ENCODE measurements around the gene RBMS3. TPM values are rescaled to one million over a fixed set of nuclear protein-coding genes. Genes with fewer than 3 reads are reported as not detected.

Gene RBMS3
- total RNA-seq, 1 donor: 81.1 TPM

DNA sequence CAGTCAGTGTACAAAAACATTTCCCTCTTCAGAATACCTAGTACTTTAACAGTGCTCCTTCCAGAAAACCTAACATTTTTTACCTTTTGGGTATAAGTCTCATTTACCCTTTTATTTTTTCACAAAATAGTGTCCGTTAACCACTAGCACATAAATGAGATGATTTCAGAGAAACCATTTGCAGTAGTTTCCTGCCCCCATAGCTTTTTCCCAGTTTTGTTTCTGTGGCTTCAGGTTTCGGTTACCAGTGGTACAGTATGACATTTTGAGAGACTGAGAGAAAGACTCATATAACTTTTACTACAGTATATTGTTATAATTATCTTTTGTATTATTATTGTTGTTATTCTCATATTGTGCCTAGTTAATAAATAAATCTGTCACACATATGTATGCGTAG is 6.2 kb upstream of the RBMS3 start:
- Histone ChIP-seq H3K27me3 (ENCODE audit: insufficient read depth, low read length) (no peaks in the 10 kb centered on the region), H3K79me2 (ENCODE audit: insufficient read depth, low read length) (no peaks in the 10 kb centered on the region), H2AFZ (ENCODE audit: low read length) (no peak overlapping the region), H3K27ac (ENCODE audit: low read depth, low read length) (no peak overlapping the region), H4K20me1 (ENCODE audit: insufficient read depth, low read length) (no peaks in the 10 kb centered on the region), H3K9me3 (ENCODE audit: low read depth, low read length) (no peaks in the 10 kb centered on the region), H3K4me1 (ENCODE audit: insufficient read depth, low read length) (peaks cover 7% of the 10 kb centered on the region), H3K4me2 (ENCODE audit: insufficient read depth, low read length) (no peak overlapping the region), H3K4me3 (ENCODE audit: insufficient read depth, low read length) (no peak overlapping the region), H3K36me3 (ENCODE audit: insufficient read depth, low read length) (no peaks in the 10 kb centered on the region)
- TF ChIP-seq, protein P1, sequence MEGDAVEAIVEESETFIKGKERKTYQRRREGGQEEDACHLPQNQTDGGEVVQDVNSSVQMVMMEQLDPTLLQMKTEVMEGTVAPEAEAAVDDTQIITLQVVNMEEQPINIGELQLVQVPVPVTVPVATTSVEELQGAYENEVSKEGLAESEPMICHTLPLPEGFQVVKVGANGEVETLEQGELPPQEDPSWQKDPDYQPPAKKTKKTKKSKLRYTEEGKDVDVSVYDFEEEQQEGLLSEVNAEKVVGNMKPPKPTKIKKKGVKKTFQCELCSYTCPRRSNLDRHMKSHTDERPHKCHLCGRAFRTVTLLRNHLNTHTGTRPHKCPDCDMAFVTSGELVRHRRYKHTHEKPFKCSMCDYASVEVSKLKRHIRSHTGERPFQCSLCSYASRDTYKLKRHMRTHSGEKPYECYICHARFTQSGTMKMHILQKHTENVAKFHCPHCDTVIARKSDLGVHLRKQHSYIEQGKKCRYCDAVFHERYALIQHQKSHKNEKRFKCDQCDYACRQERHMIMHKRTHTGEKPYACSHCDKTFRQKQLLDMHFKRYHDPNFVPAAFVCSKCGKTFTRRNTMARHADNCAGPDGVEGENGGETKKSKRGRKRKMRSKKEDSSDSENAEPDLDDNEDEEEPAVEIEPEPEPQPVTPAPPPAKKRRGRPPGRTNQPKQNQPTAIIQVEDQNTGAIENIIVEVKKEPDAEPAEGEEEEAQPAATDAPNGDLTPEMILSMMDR (IDR thresholded peaks at IDR 0.05; ENCODE audit: extremely low read depth, low read depth, low read length): no peak
- no peak for DNase-seq (ENCODE audit: insufficient read length, low spot score, missing footprints)

DNA sequence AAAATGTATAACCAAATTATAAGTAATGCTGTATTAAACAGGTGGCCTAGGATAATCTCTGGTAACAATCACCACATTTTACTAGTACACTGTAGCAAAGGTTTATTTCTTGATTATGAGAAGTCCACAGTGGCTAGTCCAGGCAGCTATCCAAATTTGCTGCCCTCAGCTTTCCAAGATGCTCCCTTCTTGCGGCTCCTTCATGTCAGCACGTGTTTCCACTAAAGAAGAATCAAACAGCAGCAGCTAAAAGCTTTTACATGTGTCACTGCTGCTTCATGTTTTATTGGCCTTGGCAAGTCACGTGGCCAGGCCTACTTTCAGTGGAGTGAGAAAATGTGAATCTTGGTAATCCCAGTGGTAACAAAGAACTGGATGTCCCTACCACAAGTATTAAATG is 5.6 kb upstream of the RBMS3 start:
- H3K27ac ChIP-seq (ENCODE audit: low read depth, low read length): no peak overlapping the region
- no peaks in the 10 kb centered on the region for H4K20me1 ChIP-seq (ENCODE audit: insufficient read depth, low read length)
- peak; percentile 43 for DNase-seq (ENCODE audit: insufficient read length, low spot score, missing footprints)
- no peak overlapping the region for H3K4me3 ChIP-seq (ENCODE audit: insufficient read depth, low read length)
- H3K9me3 ChIP-seq (ENCODE audit: low read depth, low read length): no peaks in the 10 kb centered on the region
- H3K27me3 ChIP-seq (ENCODE audit: insufficient read depth, low read length): no peaks in the 10 kb centered on the region
- no peaks in the 10 kb centered on the region for H3K36me3 ChIP-seq (ENCODE audit: insufficient read depth, low read length)
- TF ChIP-seq, protein P1 (IDR thresholded peaks at IDR 0.05; ENCODE audit: extremely low read depth, low read depth, low read length): no peak
- no peak overlapping the region for H3K4me2 ChIP-seq (ENCODE audit: insufficient read depth, low read length)
- H3K4me1 ChIP-seq (ENCODE audit: insufficient read depth, low read length): peaks cover 12% of the 10 kb centered on the region
- H2AFZ ChIP-seq (ENCODE audit: low read length): peak overlapping the region; percentile 7
- H3K79me2 ChIP-seq (ENCODE audit: insufficient read depth, low read length): no peaks in the 10 kb centered on the region

DNA sequence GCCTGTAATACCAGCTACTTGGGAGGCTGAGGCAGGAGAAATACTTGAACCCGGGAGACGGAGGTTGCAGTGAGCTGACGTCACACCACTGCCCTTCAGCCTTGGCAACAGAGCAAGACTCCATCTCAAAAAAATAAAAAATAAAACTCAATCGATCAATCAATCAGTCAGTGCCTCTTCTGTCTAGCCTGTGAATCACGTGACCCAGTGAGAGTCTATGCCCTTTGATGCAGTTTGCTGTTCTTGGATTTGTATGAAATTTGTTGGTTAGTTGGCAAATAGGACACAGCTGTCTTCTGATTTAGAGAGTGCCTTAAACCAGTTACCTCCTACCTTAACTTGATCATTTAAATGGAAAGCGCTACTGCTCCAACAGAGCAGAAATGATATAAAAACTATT is 3.6 kb upstream of the RBMS3 start:
- Histone ChIP-seq H3K27ac (ENCODE audit: low read depth, low read length) (no peak overlapping the region), H3K36me3 (ENCODE audit: insufficient read depth, low read length) (no peaks in the 10 kb centered on the region), H4K20me1 (ENCODE audit: insufficient read depth, low read length) (no peaks in the 10 kb centered on the region), H3K4me1 (ENCODE audit: insufficient read depth, low read length) (peaks cover 12% of the 10 kb centered on the region), H2AFZ (ENCODE audit: low read length) (no peak overlapping the region), H3K79me2 (ENCODE audit: insufficient read depth, low read length) (peaks cover 12% of the 10 kb centered on the region), H3K4me3 (ENCODE audit: insufficient read depth, low read length) (no peak overlapping the region), H3K9me3 (ENCODE audit: low read depth, low read length) (no peaks in the 10 kb centered on the region), H3K4me2 (ENCODE audit: insufficient read depth, low read length) (no peak overlapping the region), H3K27me3 (ENCODE audit: insufficient read depth, low read length) (no peaks in the 10 kb centered on the region)
- DNase-seq (ENCODE audit: insufficient read length, low spot score, missing footprints): no peak
- TF ChIP-seq, protein P1 (IDR thresholded peaks at IDR 0.05; ENCODE audit: extremely low read depth, low read depth, low read length): no peak

DNA sequence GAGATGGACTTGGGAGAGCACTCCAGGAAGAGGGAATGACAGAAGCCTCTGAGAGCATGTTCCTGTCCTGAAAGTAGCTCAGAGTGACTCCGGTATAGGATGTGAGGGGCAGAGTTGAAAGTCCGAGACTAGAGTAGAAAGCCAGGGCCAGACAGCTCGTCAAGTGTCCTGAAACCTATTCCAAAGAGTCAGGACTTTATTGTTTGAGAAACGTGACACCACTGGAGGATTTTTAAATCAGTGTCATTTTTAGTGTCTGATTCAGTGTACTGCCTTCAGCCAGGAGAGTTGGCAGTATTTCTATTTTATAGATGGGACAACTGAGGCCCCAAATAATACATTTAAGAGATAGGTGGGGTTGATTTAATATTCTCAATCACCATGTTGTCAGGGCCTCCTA is 1.6 kb upstream of the RBMS3 start:
- no peaks in the 10 kb centered on the region for H3K27me3 ChIP-seq (ENCODE audit: insufficient read depth, low read length)
- peaks cover 12% of the 10 kb centered on the region for H3K4me1 ChIP-seq (ENCODE audit: insufficient read depth, low read length)
- H3K4me2 ChIP-seq (ENCODE audit: insufficient read depth, low read length): peak overlapping the region; percentile 74
- no peak for DNase-seq (ENCODE audit: insufficient read length, low spot score, missing footprints)
- H3K27ac ChIP-seq (ENCODE audit: low read depth, low read length): no peak overlapping the region
- H4K20me1 ChIP-seq (ENCODE audit: insufficient read depth, low read length): no peaks in the 10 kb centered on the region
- no peaks in the 10 kb centered on the region for H3K9me3 ChIP-seq (ENCODE audit: low read depth, low read length)
- no peak overlapping the region for H3K4me3 ChIP-seq (ENCODE audit: insufficient read depth, low read length)
- H2AFZ ChIP-seq (ENCODE audit: low read length): peak overlapping the region; percentile 75
- no peaks in the 10 kb centered on the region for H3K36me3 ChIP-seq (ENCODE audit: insufficient read depth, low read length)
- H3K79me2 ChIP-seq (ENCODE audit: insufficient read depth, low read length): peaks cover 32% of the 10 kb centered on the region
- TF ChIP-seq, protein P1 (IDR thresholded peaks at IDR 0.05; ENCODE audit: extremely low read depth, low read depth, low read length): no peak

Data from osteoblast (primary cell).